Measurements from ENCODE around the gene ASPHD2.
A peak's percentile ranks its signal among the peaks of the same experiment; 100 is the strongest.
"Not testable (repeated sequence)": the region's sequence is repeated elsewhere in the genome, so short reads cannot be mapped to it uniquely, and the experiment has no call there.

Gene ASPHD2, protein sequence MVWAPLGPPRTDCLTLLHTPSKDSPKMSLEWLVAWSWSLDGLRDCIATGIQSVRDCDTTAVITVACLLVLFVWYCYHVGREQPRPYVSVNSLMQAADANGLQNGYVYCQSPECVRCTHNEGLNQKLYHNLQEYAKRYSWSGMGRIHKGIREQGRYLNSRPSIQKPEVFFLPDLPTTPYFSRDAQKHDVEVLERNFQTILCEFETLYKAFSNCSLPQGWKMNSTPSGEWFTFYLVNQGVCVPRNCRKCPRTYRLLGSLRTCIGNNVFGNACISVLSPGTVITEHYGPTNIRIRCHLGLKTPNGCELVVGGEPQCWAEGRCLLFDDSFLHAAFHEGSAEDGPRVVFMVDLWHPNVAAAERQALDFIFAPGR

DNA sequence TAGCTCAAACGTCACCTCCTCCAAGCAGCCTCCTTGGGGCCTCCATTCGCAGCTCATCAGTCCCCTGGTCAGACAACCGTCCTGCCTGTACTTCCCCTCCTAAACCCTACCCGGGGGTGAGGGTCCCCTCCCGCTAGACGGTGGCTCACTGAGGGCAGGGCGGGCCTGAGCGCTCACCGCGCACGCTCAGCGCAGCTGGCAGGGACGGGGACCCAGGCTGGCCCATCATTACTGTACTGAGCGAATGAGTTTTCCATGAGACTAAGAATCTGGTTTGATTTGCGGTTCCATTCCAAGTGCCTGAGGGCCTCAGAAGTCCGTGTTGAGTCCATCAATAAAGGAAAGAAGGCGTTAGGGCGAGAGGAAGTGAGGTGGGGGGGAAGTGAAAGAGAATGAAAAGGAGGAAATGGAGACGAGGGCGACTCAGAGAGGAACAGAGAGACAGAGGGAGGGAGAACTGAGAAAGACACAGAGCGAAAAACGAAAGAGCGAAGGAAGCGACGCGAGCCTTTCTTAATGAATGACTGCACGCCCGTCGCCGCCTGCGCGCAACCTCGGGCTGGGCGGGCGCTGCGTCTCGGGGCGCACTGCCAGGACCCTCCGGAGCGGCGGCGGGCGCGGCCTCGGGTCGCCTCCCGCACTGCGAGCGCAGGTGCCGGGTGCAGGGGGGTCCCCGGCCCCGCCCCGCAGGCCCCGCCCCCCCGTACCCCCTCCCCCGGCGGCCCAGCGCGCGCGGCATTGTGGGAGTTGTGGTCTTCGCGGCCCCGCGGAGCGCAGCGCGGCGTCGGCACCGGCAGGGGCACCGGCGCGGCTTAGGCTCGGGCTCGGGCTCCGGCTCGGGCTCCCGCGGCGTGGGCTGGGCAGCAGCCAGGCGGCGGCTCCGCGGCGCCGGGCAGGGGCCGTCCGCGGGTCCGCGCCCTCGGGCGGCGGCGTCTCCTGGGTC is at the start of gene ASPHD2:
TSS of gene ASPHD2 (plus strand) at position 746 of the 943 bp plus-strand sequence. CDS start 4,356 bp downstream, outside the sequence.
- DNase-seq (ENCODE audit: low read depth in 2 of 2) = peak; percentile 31 to 35

DNA sequence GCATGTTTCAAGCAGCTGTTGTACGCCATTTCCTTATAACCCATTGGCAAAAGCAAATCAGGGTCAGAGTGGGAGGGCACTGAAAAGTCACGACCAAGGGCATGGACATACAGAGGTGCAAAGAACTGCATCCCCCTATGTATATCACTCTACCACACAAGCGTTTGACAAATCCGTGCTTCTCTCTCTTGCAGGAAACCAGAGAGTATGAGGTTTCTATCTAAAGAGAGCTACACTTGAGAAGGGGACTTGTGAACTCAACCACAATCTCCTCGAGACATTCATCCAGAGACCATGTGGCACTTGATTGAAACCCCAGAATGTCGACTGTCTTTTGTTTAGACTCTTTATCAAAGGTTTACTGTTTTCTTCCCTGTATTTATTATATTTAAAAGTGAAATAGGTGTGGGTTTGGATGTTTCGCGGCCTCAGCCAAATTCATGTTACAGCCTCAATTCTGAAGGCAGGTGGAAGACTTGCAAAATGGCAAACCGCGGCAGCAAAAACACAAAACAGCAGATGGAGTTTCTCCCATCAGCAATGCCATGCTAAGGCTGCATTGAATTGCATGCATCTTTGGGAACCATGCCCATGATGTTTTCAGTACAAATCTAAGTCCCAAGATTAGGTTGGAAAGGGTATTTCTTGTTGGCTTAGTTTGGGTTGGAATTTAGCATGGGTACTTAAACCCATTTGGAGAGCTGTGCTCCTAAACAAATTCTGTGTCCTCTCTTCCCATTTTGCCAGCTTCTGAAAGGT is 48.8 kb upstream of the ASPHD2 start:
- DNase-seq (ENCODE audit: low read depth in 2 of 2) = no peak

DNA sequence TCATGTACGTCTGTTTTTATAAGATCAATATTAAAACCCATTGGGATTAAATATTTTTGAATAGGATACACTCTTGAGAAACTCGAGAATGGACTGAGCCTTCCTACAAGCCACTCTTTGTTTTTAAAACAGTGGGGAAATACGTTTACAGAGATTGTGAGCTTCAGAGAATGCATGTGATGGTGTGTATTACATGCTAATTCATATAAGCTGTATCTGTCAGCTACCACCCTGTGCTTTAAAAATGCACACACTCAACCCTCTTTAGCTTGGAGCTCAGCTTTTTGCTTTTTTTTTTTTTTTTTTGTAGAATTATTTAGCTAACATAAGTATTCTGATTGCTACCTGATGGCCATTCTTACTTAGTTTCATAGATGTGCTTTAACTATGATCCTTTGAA is 46.3 kb upstream of the ASPHD2 start:
- no peak for DNase-seq (ENCODE audit: low read depth in 2 of 2)

DNA sequence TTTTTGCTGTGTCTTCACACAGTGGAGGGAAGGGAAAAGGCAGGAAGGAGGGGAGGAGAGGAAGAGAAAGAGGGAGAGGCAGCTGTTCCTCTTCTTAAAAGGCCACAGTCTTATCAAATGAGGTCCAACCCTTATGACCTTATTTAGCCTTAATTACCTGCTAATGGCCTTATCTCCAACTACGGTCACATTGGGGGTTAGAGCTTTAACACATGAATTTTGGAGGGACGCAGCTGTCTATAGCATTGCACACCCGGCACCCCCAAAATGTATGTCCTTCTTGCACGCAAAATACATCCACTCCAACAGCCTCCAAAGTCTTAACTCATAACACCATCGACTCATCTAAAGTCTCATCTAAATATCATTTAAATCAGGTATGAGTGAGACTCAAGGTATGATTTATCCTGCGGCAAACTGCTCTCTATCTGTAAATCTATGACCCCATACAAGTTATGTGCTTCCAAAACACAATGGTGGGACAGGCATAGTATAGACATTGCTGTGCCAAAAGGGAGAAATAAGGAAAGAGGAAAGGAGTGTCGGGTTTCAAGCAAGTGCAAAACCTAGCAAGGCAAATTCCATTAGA is 45.0 kb upstream of the ASPHD2 start:
- DNase-seq (ENCODE audit: low read depth in 2 of 2) = no peak

DNA sequence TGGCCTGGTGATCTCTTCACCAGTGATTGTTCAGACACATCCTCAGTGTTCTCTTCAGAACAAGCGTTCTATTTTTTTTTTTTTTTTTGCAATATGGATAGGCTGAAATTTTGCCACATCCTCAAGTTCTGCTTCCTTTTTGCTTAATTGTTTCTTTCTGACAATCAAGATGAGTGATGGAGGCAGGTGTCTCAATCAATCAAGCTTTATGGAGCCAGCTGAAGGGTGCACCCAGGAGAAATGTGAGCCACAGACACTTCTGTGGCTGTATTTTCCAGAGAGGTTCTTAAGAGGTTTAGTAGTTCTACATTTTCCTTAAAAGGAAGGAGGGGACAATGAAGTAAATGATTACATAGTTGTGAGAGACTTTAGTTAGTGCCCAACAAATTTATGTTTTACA is 43.9 kb upstream of the ASPHD2 start:
- DNase-seq (ENCODE audit: low read depth in 2 of 2) = no peak

DNA sequence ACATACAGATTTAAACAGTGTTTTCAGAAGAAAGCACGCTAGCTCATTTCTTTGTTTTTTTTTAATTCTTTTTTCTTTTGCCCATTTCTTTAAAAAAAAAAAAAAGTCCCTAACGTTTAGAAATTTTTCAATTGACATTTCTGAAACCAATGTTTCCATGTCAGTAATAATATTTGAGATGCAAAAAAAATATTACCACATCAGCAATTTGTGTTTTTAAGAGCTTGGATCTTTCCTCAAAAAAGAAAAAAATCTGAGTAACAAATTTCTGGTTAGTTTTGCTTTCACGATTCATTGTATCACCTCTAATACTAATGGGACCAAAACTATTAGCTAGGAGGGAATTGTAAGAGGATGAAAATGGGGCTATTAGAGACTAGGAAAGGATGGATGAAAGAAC is 39.9 kb upstream of the ASPHD2 start:
- DNase-seq (ENCODE audit: low read depth in 2 of 2) = no peak

DNA sequence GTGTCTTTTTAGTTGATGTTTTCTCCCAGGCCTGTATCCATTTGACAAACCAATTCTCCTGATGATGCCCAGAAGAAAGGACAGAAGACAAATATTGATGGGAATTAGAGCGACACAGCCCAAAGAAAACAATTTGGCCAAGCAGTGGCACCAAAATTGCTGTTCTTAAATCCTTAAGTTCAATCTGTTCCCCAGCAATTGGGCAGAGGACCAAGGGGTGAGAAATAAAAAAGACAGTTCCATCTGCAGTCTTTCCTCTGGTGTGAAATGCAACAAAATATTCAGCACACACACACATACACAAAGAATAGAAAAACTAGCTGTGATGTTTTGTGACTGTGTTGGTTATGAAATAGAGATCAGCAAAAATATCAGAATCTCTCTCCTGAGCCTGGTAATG is 38.0 kb upstream of the ASPHD2 start:
- DNase-seq (ENCODE audit: low read depth in 2 of 2) = no peak

DNA sequence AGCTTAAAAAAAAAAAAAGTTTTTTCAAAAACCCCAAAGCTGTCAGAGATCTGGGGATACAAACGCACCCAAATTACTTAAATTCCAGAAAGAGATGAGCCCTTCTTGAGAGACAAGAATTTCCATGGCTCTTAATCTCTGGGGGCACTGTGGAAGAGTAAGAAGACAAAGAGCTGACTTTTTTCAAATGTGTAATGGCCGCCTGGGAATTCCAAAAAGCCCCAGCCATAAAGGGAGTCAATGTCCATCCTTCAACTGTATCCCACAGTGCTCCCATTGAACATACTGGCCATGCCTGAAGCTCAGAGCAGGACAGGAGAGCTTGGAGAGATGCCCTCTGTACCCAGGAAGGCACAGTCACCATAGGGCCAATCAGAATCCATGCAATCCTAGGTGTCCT is 37.4 kb upstream of the ASPHD2 start:
- no peak for DNase-seq (ENCODE audit: low read depth in 2 of 2)

DNA sequence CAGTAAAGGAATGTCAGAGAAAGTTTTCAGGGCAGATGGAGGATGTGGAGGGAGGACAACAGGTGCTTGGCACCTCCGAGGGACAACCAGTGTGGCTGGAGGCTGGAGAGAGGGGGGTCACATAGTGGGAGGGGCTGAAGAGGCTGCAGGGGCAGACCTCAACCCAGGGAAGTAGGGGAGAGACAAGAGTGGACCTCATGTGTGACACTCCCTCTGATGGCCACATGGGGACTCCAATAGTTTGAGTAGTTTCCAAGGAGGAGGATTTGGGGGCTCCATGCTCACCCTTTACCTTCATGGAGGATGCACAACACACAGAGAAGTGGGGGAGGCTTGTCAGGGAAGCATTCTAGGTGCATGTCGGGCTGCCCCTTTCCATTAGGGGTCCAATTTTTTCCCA is 35.1 kb upstream of the ASPHD2 start:
- no peak for DNase-seq (ENCODE audit: low read depth in 2 of 2)

DNA sequence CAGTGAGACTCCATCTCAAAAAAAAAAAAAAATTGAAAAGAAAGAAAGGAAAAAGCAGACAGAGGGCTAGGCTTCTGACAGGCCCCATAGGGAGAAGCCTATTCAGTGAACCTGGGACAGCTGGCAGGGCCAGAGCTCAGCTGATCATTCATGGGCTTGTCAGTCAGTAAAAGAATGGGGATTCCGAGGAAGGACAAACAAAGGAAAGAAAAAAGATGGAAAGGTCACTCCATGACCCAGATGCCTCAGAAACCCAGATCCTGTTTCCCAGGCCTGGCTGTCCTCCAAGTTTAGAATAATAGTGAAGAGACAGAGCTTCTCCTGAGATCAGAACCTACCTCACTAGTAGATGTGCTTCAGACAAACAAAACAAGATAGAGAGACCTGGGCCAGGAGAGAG is 34.3 kb upstream of the ASPHD2 start:
- no peak for DNase-seq (ENCODE audit: low read depth in 2 of 2)

DNA sequence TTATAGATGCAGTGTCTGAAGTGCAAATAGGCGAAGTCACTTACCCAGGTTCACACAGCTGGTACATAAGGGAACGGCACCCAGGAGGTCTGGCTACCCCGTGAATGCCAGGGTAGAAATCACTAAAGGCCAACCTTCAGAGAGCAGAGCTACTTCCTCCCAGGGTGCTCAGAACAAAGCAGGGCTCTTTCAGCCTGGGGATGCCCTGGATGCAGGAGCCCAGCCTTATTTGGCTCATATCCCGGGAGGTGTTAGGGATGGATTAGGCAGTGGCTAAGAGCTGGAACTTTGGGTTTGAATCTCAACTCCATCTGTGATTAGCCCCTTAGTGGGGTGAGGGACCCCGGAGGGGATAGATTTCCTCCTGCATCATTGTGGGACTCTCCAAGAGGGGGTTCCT is 33.1 kb upstream of the ASPHD2 start:
- no peak for DNase-seq (ENCODE audit: low read depth in 2 of 2)

DNA sequence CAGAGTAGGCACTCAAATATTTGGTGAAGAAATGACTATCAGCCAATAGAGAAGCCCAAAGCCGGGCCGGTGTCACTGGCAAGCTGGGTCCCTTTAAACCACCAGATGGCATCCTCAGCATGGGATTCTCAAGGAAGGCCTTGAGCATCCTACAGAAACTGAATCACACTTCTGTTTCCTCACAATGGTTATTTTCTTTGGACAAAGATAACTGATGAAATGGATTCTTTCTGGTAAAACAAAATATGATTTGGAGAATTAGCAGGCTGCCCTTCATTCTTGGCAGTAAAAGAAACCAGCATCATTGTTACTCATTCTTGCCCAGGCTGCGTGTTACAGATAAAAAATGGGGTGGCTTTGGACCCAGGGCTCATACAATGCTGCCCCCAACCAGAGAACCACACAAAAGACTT is 30.3 kb upstream of the ASPHD2 start:
- DNase-seq (ENCODE audit: low read depth in 2 of 2) = peak; percentile 29 to 36

DNA sequence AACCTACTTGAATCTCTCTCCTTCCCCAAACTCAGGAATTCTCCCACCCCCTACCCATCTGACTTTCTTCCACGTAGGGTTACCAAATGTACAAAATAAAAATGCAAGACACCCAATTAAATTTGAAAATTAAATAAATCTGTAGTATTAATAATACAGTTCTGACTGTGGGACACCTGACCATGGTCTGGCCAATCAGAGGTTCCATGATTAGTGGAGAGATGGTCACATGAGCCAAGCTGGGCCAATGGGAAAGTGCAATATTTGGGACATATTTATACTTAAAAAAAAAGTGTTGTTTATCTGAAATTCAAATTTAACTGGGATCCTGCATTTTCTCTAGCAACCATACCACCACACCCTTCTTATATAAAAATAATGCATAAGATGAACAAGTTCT is 29.8 kb upstream of the ASPHD2 start:
- DNase-seq (ENCODE audit: low read depth in 2 of 2) = no peak

DNA sequence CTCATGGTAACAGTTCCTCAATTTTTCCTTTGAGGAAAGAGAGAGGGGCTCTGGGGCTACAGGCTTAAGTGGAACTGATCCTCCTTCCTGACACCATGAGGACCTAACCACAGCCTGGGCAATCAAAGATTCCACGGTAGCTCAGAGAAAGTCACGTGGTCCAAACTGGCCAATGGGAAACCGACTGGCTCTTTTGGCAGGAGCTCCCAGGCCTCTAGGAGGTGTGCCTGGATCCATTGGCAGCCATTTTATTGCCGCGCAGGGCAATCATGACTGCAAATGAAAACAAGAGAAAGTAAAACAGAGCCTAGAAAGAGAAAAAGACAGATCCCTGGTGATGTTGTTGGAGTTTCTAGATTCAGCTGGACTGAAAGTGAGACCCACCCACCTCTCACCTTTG is 27.3 kb upstream of the ASPHD2 start:
- DNase-seq (ENCODE audit: low read depth in 2 of 2) = no peak

DNA sequence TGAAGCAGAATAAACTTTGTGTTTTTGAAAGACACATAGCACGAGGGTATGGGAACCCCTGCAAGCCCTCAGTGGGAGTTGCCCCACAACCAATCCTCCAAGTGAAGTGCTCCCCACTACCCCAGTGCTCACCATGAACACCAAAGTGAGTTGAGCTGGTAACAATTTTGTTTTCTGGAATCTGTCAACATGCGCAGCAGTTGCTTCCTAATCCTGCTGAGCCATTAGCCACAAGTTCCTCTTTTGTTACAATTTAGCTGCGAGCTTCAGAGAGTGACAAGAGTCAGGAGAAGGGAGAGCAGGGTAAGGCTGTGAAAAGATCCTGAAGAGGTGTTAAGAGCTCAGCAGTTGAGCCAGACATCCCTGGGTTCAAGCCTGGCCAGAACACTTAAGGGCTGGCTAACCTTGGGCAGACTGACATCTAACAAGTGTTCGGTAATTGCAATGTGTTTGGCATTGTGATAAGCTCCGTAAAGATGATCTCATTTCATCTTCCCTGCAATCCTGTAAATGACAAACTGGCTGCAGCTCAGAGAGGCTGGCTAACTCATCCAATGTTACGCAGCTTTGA is 24.1 kb upstream of the ASPHD2 start:
- DNase-seq (ENCODE audit: low read depth in 2 of 2) = no peak

DNA sequence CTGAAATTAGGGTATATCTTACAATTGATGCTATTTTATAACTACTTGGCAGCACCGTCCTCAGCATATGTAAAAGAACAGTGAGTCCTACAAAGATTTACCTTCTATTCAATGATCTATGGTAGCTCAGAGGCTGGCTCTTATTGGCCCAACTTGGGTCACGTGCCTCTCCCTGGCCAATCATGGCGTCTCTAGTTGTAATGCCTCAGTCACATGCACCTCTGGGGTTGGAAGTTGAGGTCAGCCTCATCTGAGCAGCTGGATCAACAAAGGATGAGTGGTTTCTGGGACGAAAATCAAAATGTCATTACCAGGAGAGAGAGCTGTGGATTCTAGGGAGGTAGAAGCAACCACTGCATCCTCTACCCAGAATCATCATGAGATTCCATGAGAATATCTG is 22.9 kb upstream of the ASPHD2 start:
- DNase-seq (ENCODE audit: low read depth in 2 of 2) = no peak

DNA sequence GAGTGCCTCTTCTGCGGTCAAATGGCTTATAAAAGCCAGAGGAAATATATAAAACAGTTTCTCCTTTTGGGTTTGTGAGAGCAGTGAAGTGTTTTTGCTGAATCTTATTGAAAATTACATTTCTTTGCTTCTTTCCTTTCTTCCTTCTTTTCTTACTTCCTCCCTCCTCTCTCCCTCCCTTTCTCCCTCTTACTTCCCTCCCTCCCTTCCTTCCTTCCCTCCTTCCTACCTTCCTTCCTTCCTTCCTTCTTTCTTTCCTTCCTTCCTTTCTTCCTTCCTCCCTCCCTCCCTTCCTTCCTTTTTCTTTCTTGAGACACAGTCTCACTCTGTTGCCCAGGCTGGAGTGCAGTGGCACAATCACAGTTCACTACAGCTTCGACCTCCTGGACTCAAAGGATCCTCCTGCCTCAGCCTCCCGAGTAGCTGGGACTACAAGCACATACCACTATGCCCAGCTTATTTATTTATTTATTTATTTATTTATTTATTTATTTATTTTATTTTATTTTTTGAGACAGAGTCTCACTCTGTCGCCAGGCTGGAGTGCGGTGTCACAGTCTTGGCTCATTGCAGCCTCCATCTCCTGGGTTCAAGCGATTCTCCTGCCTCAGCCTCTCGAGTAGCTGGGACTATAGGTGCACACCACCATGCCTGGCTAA is 20.4 kb upstream of the ASPHD2 start:
- not testable (repeated sequence) for DNase-seq (ENCODE audit: low read depth in 2 of 2)

DNA sequence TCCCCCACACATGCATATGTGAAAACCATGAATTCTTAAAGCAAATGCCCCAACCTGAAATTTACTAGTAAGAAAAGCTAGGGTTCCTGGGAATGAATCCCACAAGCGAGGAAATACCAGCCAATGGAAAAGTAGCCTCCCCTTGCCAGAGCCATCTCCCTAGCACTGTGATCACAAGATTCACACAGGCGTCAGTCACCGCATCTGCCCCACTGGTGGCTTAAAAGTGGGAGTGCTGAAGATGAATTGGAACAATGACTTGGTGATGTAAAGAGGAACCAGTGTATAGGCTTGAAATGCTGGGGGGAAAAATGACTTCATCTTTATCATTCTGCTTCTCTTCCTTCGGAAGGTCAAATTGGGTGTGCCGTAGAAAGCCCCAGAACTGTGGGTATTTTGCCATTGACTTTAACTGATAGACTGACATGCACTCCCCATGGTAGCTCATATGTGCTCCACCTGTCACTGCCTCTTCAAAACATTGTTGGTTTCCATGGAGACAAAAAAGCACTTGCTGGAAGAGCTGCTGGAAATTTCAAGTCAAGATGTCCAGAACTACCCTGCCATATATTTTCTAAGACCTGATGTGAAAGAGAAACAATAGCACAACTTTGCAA is 19.2 kb upstream of the ASPHD2 start:
- no peak for DNase-seq (ENCODE audit: low read depth in 2 of 2)

DNA sequence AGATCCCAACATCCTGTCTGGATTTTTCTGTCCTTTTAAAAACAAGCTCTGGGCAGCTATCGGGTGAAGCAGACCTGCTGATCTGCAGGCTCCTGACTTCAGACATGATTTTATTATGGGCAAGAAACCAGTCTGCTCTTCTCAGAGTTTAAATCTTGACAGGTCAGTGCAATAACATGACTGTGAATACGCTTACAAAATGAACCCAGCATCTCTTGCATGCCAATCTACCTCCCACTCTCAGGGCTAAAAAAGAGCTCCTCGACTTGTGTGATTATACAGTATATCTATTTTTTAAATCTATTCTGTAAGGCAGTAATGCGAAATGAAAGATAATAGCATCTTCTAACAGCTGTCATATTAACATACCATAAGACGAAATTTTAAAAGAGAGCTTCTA is 18.7 kb upstream of the ASPHD2 start:
- DNase-seq (ENCODE audit: low read depth in 2 of 2) = no peak

DNA sequence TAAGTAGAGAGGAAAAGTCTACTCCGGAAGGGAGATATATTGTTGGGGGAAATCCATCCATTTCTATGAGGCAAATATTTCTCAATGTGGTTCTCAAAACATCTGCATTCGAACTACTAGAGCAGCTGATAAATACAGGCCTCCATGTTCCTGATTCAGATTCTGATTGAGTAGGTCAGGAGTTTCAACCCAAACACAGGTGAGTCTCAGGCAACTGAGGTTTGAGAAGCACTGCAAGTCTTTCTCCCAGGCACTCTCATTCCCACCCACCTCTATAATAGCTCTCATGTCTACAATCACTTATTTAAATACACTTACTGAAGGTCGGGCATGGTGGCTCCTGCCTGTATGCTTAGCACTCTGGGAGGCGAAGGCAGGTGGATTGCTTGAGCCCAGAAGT is 14.7 kb upstream of the ASPHD2 start:
- DNase-seq (ENCODE audit: low read depth in 2 of 2) = no peak
